Measurements from ENCODE around the gene ETV5.

ETV5 gene

DNA sequence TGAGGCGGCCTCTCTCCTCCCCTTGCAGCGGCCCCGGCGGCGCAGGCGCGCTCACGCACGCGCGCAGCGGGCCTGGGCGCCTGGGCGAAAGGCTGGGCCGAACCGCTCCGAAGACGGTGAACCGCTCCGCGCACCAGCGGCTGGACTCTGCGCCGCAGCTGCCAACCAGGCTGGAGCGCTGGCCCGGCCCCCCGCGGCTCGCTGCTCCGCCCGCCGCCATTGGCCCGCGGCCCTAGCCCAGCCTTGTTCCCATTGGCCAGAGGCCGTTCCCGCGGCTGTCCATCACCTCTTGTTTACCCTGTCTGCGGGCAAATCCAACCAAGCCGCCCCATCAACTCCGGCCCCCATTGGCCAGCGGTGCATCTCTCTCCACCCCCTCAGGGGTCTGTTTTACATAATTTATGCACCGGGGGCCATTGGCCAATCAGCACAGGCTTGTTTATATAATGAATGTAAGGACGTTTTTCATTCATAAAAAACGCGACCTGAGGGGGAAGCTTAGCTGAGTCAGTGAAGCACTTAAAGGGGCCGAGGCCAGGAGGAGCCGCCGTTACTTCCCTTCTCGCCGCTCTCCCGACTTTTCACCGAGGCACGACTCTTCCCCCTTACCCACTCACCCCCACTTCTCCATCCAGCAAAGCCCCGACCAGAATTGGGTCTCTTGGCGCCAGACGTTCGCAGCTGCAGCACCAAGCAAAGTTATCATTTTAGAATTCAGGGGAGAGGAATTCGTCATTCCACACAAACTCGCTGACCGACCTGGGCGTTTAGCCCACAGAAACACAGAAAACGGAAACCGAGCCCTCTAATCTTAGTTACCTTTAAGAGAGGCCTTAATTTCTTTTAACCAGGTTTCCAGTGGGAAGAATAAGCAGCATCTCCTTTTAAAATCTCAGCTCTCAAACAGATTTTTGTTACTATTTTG, at the start of gene ETV5:
Gene ETV5, minus strand, starts transcription at position 149 of the 925 bp plus-strand sequence. CDS start 3,221 bp downstream, outside the sequence.
- DNase-seq, result peak; percentile 100

DNA sequence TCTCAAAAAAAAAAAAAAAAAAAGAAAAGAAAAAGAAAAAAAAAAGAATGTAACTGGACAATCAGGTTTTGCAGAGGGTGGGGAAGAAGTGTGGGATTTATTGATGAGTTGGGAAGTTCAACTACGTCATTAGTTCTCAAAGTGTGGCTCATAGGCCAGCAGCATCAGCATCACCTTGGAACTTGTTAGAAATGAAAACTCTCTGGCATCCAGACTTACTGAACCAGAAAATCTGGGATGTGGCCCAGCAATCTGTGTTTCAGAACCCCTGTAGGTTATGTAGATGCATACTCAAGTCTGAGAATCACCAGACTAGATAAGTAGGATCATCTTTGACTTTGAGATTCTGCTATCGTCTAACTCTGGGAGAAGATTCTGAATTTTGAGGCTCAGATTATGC, 45.8 kb upstream of the ETV5 start:
- DNase-seq, result no peak

DNA sequence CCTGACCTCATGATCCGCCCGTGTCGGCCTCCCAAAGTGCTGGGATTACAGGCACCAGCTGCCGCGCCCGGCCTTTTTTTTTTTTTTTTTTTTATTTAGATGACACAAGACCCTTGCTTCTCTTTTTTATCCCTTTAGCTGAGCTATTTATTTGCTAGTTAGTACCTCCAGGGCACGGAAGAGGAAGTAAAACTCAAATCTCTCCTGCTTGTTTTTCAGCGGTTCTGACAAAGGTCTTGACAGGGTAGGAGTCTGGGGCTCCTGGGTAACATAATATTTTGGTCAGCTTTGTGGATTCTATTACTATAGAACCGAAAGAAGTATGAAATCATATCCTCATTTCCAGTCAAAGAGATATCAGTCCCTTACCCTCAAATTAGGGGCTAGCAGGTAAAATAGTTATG, 44.0 kb upstream of the ETV5 start:
- DNase-seq, result no peak

DNA sequence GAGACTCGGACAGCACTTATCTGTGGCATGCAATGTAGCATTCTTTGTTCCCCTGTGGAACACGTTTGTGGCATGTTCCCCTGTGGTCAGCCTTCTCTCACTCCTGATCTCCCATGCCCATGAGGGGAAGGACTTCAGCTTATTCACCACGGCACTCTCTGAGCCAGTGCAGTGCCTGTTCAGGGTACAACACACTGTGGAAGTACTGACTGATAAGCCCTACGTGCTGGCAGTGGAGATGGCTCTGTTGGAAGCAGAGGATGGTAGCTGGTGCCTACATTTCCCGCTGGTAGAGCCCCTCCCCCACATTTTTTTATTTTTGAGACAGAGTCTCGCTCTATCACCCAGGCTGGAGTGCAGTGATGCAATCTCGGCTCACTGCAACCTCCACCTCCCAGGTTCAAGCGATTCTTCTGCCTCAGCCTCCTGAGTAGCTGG, 43.5 kb upstream of the ETV5 start:
- DNase-seq, result no peak

DNA sequence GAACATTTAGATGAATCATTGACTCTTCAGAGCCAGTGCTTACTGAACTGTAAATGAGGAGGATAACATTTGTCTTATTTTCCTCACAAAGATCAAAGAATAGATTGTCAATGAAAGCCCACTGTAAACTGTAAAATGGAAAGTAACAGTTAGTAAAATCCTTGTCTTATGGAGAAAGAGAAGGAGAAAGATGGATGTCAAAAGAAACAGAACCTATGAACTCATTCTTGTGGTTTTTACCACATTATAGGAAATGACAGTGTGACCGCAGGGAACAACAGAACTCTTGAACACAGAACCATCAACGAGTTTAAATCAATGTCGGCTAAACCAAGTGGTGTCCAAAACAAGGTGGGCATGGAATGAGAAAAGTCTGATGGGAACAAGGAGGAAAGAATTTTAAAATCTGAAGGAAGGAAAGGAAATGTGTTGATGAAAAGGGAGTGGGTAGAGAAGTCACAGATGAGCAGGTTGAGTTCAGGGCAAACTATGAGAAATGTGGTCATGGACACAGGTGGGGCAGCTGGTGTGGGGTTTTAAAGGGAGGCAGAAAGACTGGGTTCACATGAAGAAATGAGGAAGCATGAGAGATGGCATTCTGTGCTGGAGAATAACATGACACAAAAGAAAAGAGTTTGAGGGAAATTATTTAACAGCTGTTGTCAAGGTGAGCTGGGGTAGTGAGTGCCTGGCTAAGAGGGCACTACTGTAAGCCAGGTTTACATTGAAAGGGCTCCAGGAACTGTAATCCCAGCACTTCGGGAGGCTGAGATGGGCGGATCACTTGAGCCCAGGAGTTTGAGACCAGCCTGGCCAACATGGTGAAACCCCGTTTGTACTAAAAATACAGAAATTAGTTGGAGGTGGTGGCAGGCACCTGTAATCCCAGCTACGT, 42.4 kb upstream of the ETV5 start:
- DNase-seq, result no peak

DNA sequence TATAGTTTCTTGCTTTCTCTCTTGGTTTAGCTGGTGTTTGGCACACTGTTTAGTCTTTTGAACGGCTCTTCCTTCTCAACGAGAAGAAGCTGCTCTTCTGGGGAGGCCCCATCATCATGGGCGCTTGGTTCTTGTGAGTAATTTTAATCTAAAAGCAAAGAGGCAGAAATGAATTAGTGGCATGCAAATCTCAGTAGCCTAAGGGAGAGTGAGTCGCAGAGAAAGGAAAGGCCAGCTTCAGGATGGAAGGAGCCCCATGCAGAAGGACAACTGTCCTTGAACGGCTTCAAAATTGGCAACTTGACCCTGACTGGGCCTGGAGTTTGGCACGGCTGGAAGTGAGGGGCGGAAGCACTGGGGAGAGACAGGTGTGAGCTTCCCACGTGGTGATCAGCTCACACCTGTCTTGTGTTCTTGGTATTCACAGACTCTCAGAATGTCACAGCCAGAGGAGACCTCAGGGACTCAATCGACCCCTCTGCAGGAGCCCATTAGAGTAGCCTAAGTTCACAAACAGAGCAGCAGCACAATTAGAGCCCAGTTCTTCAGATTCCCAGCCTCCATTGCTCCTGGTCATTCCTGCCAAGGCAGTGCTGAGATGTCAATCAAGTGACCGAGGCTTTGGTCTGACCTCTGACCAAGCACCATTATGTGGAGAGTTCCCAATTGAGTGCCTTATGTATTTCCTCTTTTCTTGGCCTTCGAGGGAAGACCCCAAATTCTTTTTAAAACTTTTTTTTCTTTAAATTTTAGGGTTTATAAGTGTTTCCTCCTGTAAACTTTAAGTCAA, 41.3 kb upstream of the ETV5 start:
- DNase-seq, result no peak

DNA sequence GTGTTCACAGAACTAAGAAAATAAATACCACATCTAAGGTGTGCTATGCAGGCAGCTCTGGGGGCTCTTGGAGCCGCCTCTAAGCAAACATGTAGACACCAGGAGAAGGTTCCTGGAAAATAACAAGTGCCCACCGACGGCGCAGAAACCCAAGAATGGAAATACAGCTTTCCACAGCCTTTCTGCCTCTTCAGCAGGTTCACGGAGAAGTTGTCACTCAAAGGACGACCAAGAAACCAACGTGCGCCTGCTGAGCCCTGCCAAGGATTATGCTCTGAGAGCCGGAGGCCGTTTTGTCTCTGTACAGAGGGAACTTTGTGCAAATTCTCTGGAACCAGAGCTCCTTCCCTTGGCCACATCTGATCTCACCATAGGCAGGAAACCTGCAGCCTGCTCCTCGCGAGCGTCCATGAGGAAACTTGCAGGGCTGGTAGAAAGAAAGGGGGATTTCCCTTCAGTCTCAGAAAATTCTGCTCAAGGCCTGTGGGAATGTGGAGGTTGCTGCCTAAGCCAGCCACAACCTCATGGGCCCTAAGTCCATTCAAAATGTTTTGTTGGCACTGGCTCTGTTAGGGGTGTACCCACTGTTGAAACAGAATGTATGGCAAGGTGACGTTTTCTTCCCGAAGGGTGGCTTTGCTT, 40.6 kb upstream of the ETV5 start:
- DNase-seq, result no peak

DNA sequence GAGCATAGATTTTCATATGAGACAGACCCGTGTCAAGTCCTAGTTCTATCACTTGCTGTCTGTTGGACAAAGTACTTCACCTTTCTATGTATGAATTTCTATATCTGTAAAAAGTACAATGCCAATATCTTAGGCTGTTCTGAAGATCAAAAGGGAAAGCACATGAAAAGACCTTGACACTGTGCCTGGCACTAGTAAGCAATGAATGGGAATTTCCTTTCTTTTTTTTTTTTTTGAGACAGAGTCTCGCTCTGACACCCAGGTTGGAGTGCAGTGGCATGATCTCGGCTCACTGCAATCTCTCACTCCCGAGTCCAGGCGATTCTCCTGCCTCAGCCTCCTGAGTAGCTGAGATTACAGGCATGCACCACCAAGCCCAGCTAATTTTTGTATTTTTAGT, 35.4 kb upstream of the ETV5 start:
- DNase-seq, result no peak

DNA sequence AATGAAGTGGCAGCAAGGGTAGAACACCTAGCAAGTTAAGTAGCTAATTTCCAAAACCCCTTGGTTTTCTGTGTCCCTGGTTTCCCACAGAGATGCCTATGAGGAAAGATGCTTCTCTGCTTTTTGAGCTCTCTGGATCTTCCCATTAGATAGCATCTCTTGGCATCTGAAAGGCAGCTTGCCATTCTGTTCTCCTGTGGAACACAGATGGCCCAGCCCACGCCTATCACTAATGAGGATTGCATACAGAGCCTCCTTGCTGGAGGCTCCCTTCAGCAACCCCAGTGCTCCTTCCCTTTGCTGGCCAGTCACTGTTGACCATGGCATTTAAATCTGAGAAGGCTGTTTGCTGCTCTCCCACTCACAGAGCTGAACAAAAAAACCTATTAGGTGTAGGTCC, 34.4 kb upstream of the ETV5 start:
- DNase-seq, result no peak

DNA sequence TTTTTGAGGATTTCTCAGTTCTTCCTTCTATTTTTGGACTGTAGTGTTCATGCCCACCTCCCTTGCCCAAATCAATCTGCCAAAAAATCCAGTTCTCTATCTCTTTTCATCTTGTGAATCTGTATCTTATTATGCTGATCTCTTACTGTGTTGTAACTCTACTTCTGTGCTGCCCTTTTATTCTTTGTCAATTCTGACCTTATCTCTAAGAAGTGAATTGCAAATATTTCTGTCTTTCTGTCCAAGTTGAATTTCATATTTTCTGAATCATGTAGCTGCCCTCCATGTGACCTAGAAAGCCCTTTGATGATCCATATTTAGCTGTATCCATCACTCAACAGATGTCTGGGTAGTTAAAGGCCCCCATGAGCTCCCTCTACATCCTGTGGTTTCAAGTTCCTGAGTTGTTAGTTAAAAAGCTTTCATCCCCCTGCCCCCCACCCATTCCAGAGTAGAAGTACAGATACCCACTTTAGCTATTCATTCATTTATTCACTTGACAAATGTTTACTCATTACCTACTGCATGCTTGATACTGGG, 33.6 kb upstream of the ETV5 start:
- DNase-seq, result no peak

DNA sequence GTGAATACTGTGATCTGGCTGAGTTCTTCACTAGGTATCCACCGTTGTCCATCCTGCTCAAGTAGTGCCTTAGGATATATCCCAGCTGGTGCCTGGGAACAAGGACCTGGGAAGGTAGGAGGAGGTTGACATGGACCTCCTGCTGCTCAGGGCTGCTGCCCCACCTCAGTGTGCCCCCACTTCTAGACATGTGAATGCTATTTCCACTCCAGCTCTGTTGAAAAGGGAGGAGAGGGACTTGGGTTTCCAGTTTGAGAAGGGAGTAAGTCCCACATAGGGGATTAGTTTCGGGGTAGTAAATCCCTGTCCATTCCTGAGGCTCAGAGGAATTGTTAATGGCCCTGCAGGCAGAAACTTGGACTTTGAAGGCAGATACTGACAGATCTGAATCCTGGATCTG, 32.9 kb upstream of the ETV5 start:
- no peak for DNase-seq

DNA sequence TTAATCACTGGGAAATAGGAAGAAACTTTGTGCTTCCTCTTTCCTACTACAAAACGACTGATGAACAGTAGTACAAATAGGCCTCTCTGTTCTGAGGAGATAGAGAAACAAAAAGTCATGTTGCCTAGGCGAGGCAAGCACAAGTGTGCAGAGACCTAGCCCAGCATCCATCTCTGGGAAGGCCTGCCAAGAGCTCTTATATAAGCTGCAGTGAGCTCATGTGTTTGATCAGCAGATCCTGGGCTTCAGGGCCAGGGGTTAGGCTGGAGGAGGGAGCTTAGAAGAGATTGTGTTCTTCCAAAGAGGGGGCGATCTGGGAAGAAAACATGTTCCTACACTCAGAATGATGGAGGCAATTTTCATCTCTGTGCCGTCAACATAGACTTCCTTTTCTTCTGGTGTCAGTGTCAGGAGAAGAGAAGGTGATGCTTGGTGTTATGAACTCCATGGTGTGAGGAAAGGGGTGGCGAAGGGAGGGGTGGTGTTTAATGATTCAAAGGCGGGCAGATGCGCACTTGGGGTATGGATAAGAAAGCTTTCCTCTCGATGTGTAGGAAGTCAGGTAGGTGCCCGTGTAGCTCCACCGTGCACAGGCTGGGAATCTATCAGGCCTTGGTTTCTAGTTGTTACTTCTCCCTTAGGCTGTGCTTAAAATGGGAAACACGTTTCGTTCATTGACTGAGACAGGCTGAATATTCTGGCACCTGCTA, 29.5 kb upstream of the ETV5 start:
- DNase-seq, result no peak

DNA sequence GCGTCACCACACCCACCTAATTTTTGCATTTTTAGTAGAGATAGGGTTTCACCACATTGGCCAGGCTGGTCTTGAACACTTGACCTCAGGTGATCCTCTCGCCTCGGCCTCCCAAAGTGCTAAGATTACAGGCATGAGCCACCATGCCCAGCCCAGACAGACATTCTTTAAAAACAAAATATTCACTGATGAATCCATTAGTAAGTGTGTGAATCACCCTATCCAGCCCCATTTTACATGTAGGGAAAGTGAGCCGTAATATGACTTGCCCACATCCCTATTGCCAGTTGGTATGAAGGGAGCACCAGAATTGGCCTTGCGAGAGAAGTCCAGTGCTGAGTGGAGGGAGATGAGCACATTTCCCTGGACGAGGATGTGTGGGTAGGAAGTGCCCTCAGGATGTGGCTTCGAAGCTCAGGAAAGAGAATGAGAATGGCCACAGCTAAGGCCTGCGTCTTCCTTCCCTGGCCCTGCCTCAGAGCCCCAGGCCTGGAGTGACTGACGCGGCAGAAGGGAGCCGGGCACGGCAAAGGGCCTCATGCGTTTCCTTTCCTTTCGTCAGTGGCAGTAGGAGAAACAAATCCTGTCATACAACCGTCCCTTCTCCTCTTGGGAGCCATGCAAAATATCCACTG, 28.3 kb upstream of the ETV5 start:
- no peak for DNase-seq

DNA sequence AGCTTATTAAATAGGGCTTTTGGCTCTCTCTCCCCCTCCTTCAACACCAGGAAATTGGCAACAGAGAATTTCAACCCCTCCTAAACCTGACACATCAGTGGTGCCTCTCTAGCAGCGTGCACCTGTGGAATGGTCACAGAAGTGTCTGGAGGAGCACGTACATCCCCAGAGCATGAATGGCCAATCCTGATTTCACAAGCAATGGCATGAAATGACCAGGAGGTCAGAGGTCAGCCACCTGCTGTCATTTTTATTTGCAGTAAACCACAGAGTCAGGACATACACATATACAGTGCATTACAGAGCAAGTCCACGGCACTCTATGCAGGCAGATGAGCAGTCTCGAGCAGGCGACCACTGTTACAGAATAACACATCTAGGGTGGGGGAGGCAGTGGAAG, 25.1 kb upstream of the ETV5 start:
- DNase-seq, result no peak

DNA sequence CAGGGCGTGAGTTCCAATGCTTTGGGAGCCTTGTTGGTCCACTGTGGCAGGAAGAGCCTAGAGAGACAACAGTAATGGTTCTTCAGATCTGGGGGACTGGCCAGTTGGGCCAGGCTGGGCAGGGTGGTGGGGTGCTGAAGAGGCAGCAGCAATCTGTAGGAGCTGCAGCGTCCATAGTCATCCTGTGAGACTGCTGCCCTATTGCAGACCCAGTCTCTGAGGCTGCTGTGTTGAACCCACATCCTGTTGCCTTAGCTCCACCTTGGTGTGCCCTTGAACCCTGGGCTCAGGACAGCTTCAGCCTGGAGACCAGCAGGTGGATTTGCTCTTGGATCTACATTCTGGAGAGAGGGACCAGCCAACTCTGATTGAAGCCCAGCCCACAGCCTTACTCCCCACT, 23.6 kb upstream of the ETV5 start:
- no peak for DNase-seq

DNA sequence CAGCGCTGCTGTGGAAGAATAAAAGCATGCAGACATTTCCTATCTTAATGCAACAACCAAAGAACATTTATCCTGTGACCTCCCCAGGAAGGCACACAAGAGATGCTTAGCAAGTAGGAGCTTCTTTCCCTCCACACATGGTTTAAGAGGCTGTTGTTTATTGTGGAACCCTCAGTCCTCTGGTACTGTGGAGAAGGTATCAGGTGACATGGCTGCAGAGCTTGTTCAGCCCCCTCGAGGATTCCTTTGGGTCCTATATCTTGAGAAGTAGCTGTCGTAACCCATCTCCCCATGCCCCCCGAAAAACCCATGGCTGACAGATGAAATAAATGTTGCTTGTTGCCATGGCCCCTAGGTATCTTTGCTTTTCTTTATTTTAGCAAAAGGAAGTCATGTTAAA, 20.3 kb upstream of the ETV5 start:
- no peak for DNase-seq

DNA sequence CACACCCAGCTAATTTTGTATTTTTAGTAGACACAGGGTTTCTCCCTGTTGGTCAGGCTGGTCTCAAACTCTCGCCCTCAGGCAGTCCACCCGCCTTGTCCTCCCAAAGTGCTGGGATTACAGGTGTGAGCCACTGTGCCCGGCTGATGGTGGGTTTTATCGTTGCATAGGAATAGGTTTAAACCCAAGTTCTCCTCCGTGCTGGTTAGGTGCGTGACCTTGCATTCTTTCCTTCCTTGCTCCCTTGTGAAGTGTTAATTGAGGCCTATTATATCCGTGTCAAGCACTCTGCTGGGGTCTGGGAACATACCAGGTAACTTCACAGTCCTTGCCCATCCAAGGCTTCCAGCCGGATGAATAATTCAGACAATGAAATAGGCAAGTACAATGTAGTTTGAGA, 19.3 kb upstream of the ETV5 start:
- no peak for DNase-seq

DNA sequence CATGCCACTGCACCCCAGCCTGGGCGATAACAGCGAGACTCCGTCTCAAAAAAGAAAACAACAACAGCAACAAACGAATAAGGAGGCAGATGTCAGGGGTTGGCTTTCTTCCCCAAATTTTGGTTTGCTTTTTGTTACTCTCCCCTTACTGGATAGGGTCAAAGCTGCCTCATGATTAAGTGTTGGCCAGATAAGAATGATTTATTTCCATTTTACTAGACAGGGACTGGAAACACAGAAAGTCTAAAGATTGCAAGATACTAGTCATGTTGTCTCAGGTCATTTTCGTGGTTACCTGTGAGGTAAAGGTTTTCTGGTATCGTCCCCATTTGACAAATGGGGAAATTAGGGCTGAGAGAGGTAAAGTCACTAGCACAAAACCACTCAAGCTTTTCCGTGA, 18.6 kb upstream of the ETV5 start:
- DNase-seq, result no peak

DNA sequence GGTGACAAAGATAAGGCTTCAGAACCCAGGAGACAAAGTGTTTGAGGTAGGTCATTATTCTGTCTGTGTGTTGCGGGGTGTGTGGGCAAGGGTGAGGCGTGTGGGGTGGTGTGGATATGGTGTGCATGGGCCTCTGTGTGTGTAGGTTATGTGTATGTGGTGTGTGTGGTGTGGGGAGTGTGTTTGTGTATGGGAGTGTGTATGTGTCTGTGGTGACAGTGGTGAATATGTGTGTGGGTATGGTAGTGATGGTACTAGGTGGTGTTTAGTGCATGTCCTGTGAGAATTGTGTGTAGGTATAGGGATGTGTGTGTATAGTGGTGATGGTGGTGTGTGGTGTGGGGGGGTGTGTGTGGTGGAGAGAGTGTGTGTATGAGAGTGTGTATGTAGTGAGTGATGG, 16.2 kb upstream of the ETV5 start:
- DNase-seq, result no peak

DNA sequence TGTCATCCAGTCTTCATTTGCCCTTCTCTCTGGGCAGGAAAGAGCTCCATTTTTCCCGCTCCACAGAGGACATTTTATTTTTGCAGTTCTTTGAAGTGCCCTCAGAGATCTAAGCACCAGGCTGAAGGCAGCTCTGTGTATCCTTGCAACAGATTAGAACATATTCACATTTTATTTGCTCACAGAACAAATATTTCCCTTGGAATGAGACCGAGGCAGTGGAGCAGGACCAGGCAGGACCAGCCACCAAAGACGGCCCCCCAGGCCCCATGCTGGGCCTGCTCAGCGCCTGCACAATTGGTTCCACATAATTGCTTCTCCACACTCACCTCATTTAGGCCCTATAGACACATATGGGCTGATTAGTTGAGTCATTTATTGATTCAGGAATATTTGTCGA, 15.7 kb upstream of the ETV5 start:
- DNase-seq, result no peak

DNA sequence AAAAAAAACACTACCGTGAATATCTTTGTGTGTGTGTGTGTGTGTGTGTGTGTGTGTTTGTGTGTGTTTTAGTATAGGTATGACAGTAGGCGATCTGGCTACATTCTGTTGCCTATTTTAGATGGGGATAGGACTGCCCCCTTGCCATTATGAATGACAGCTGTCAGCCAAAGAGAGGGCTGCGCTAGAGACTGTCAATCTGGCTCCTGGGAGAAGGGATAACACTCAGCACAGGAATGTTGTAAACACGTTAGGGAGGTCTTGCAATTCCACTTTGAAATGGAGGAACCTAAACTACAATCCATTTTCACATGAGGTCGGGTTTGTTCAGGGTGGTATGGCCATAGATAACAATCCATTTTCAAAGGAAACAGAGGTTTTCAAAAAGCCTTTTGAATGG, 14.1 kb upstream of the ETV5 start:
- DNase-seq, result no peak

Data from EL (cell line).